Natural killer cell (primary cell): ENCODE results near the gene DRGX. TPM values are rescaled to one million over a fixed set of nuclear protein-coding genes. Genes with fewer than 3 reads are reported as not detected.

ENCODE experiments used
- ATAC-seq, 3 donors: fragments of 150-1000 bp in 2 of 3; fragments of 200-7000 bp in 1 of 3; cut with Tn5 transposase; 1 replicate in 1 of 3; 2 replicates in 2 of 3; pipeline ENCODE4 v1.10.0; 2021; ENCODE audit warnings: mild to moderate bottlenecking in 2 of 3, moderate library complexity in 2 of 3
- DNase-seq, 2 donors: peaks; one replicate each; pipeline versions ENCODE4 v3.0.0 to v3.0.0-alpha.2; 2013 to 2021; ENCODE audit warnings: mixed read lengths in 1 of 2
- H3K27ac ChIP-seq: one replicate; pipeline ENCODE4 v1.5.1; 2013; ENCODE audit warnings: mild to moderate bottlenecking, low read length
- H3K27me3 ChIP-seq: one replicate; pipeline ENCODE4 v1.6.1; 2013; ENCODE audit warnings: low read length; ENCODE audit not compliant: control insufficient read depth, insufficient read depth
- H3K36me3 ChIP-seq: one replicate; pipeline ENCODE4 v1.6.1; 2013; ENCODE audit warnings: low read length; ENCODE audit not compliant: control insufficient read depth, insufficient read depth
- H3K4me1 ChIP-seq: one replicate; pipeline ENCODE4 v1.6.1; 2013; ENCODE audit warnings: low read length; ENCODE audit not compliant: control insufficient read depth, insufficient read depth
- H3K4me3 ChIP-seq: one replicate; pipeline ENCODE4 v1.5.1; 2013; ENCODE audit warnings: low read length
- H3K9me3 ChIP-seq: one replicate; pipeline ENCODE4 v1.6.1; 2013; ENCODE audit warnings: low read length; ENCODE audit not compliant: control insufficient read depth, insufficient read depth
- H3K27ac Mint-ChIP-seq, 2 donors: one replicate each; pipeline ENCODE4 v1.8.0; 2022; ENCODE audit warnings: mild to moderate bottlenecking in 2 of 2, mixed read lengths in 2 of 2, moderate library complexity in 1 of 2
- H3K27me3 Mint-ChIP-seq, 2 donors: one replicate each; pipeline ENCODE4 v1.8.0; 2022; ENCODE audit warnings: low read depth in 2 of 2, mixed read lengths in 2 of 2
- H3K36me3 Mint-ChIP-seq: one replicate; pipeline ENCODE4 v1.8.0; 2022; ENCODE audit warnings: mixed read lengths
- H3K4me1 Mint-ChIP-seq, 2 donors: one replicate each; pipeline ENCODE4 v1.8.0; 2022; ENCODE audit warnings: mixed read lengths in 2 of 2
- H3K4me3 Mint-ChIP-seq: one replicate; pipeline ENCODE4 v1.8.0; 2022; ENCODE audit warnings: mild to moderate bottlenecking, moderate library complexity, mixed read lengths
- H3K9me3 Mint-ChIP-seq, 2 donors: one replicate each; pipeline ENCODE4 v1.8.0; 2022; ENCODE audit warnings: mixed read lengths in 2 of 2
- CTCF ChIP-seq: fragments of 200-600 bp; IDR thresholded peaks from one replicate; pipeline ENCODE4 v1.8.0; 2022; ENCODE audit warnings: antibody characterized with exemption
- WGBS: methylation state at CpG from one replicate; pipeline ENCODE4 v1.1.7; 2013; ENCODE audit warnings: missing lambda C conversion rate; ENCODE audit not compliant: insufficient coverage; 5-methylcytosine and 5-hydroxymethylcytosine counted together
- intact Hi-C: fragments of 100-400 bp; cut with micrococcal nuclease; formaldehyde crosslinking; loops from one replicate; pipeline ENCODE4 v1.14.2; 2022
- total RNA-seq, 4 donors: library from RNA; stranded (reverse); fragments of 120-200 nt in 1 of 4; gene quantifications; one replicate each; pipeline versions ENCODE4 v1.2.3 to v1.2.4, GENCODE V29; 2013 to 2022

The DRGX gene
- total RNA-seq, 3 donors from 2014 or later (not counting 1 experiment from before 2014, with no cell fraction given) = not detected

DNA sequence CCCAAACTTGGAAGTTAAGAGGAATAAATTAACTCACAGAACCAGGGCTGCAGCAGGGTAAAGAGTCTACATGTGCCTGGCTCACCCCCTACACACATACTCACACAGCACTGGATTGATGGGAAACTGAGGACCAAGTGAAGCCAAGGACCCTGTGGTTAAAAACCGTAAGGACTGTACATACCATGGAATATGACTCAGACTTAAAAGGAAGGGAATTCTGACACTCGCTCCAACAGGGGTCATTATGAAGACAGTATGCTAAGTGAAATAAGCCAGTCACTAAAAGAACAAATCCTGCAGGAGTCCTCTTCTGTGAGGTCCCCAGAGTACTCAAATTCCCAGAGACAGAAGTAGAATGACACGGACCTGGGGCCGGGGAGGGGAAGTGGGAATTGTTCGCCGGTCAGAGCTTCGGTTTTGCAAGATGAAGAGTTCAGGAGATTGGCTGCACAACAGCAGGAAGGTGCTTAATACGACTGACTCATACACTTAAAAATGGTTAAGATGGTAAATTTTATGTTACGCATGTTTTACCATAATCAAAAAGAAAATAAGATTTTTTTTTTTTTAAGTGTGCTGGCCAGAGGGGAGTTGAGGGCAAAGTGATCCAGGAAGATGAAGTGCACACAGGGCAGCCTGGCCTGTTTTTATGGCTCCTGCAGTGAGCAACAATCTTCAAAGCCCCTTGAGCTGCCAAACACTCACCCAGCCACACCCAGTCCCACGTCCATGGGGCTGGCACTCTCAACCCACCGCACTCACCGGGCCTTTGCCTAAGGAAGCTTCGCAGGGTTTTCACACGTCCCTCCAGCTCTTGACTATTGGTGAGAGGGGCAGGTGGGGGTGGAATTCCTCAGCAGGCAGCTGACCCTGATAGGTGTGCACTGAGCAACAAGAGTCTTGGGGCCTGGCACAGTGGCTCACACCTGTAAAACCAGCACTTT, 26.4 kb downstream of the DRGX start:
- H3K9me3 Mint-ChIP-seq = no peaks in the 10 kb centered on the region
- no peaks in the 10 kb centered on the region for H3K27me3 ChIP-seq
- H3K4me1 ChIP-seq = no peaks in the 10 kb centered on the region
- intact Hi-C loops = no loop called here
- H3K4me3 ChIP-seq = no peak overlapping the region
- H3K36me3 Mint-ChIP-seq = no peaks in the 10 kb centered on the region
- H3K4me3 Mint-ChIP-seq = no peak overlapping the region
- no peaks in the 10 kb centered on the region for H3K4me1 Mint-ChIP-seq
- no peaks in the 10 kb centered on the region for H3K9me3 ChIP-seq
- H3K27ac Mint-ChIP-seq = no peak overlapping the region
- TF ChIP-seq CTCF = no peak
- ATAC-seq (no peak), DNase-seq (no peak)
- WGBS = 88% methylated on average over 13 of the region's 14 CpGs
- no peaks in the 10 kb centered on the region for H3K36me3 ChIP-seq
- peaks cover 0 to 5% of the 10 kb centered on the region in 2 donors for H3K27me3 Mint-ChIP-seq
- no peak overlapping the region for H3K27ac ChIP-seq

- DNase-seq (no peak), ATAC-seq (no peak)
- Mint-ChIP-seq H3K36me3 (no peaks in the 10 kb centered on the region), H3K4me1 (no peaks in the 10 kb centered on the region), H3K4me3 (no peak overlapping the region), H3K27me3 (peaks cover 0 to 8% of the 10 kb centered on the region in 2 donors), H3K27ac (no peak overlapping the region), H3K9me3 (no peaks in the 10 kb centered on the region)
- intact Hi-C loops = no loop called here
- H3K27me3 ChIP-seq = no peaks in the 10 kb centered on the region
- no peak for TF ChIP-seq CTCF
- H3K27ac ChIP-seq = no peak overlapping the region
- 77% methylated on average over 4 of the region's 4 CpGs for WGBS
- no peak overlapping the region for H3K4me3 ChIP-seq
- H3K9me3 ChIP-seq = no peaks in the 10 kb centered on the region
- no peaks in the 10 kb centered on the region for H3K4me1 ChIP-seq
- H3K36me3 ChIP-seq = no peaks in the 10 kb centered on the region
Measured at GRCh38 chr10:49368256-49368655, 27.6 kb downstream of the DRGX start.

DNA sequence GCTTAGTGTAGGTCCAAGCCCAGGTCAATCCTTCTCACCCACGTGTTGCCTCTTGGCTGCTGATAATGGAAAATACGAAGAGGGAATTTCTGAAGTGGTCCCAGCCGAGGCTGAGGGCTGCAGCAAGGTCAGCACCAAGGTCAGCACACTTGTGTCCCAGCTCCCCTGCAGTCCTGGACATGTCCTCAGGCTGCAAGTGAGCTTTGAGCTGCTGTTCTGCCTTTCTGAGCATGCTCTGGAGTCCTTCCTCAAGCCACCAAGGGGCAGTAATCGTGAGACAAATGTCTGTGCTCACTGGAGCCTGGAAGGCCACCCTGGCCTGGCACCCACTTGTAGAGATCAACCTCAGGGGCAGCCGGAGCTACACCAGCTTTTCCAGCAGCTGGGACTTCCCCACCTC, 28.3 kb downstream of the DRGX start:
- H3K9me3 Mint-ChIP-seq = no peaks in the 10 kb centered on the region
- Histone ChIP-seq H3K4me1 (peaks cover 4% of the 10 kb centered on the region), H3K36me3 (no peaks in the 10 kb centered on the region), H3K27ac (no peak overlapping the region), H3K4me3 (no peak overlapping the region), H3K27me3 (no peaks in the 10 kb centered on the region), H3K9me3 (no peaks in the 10 kb centered on the region)
- 68% methylated on average over 5 of the region's 5 CpGs for WGBS
- ATAC-seq = no peak
- H3K36me3 Mint-ChIP-seq = no peaks in the 10 kb centered on the region
- TF ChIP-seq CTCF = no peak
- H3K27ac Mint-ChIP-seq = no peak overlapping the region
- no peak overlapping the region for H3K4me3 Mint-ChIP-seq
- intact Hi-C loops = no loop called here
- DNase-seq = no peak
- H3K27me3 Mint-ChIP-seq = peaks cover 0 to 8% of the 10 kb centered on the region in 2 donors
- no peaks in the 10 kb centered on the region for H3K4me1 Mint-ChIP-seq
